ENCODE measurements around the gene NAV3. TPM values are rescaled to one million over a fixed set of nuclear protein-coding genes. Genes with fewer than 3 reads are reported as not detected.

The NAV3 gene
- total RNA-seq, 2 experiments from 2014 or later, result not detected

- Mint-ChIP-seq H3K27ac (no peak overlapping the region), H3K27me3 (no peaks in the 10 kb centered on the region), H3K4me3 (no peak overlapping the region), H3K36me3 (ENCODE audit: low read depth) (no peaks in the 10 kb centered on the region), H3K9me3 (peaks cover 6% of the 10 kb centered on the region), H3K4me1 (no peaks in the 10 kb centered on the region)
- ChIA-PET POLR2A (no interaction called here), CTCF (no interaction called here)
- no peak for DNase-seq
These were observed 119.2 kb downstream of the NAV3 start for GRCh38 chr12:77949943-77950342.

- no peak for DNase-seq
- ChIA-PET POLR2A (no interaction called here), CTCF (no interaction called here)
- no peaks in the 10 kb centered on the region for H3K36me3 Mint-ChIP-seq (ENCODE audit: low read depth)
- H3K4me1 Mint-ChIP-seq, result no peaks in the 10 kb centered on the region
- H3K27ac Mint-ChIP-seq, result no peak overlapping the region
- H3K27me3 Mint-ChIP-seq, result no peaks in the 10 kb centered on the region
- H3K9me3 Mint-ChIP-seq, result peaks cover 8% of the 10 kb centered on the region
- no peak overlapping the region for H3K4me3 Mint-ChIP-seq
These were observed 123.0 kb downstream of the NAV3 start for GRCh38 chr12:77953528-77954205.

GRCh38 chr12:77954206-77954555 lies 123.5 kb downstream of the NAV3 start:
- H3K27ac Mint-ChIP-seq, result no peak overlapping the region
- no peak for DNase-seq
- no peaks in the 10 kb centered on the region for H3K36me3 Mint-ChIP-seq (ENCODE audit: low read depth)
- no peaks in the 10 kb centered on the region for H3K27me3 Mint-ChIP-seq
- no peaks in the 10 kb centered on the region for H3K4me1 Mint-ChIP-seq
- POLR2A ChIA-PET, result no interaction called here
- no peak overlapping the region for H3K4me3 Mint-ChIP-seq
- peaks cover 8% of the 10 kb centered on the region for H3K9me3 Mint-ChIP-seq
- CTCF ChIA-PET, result no interaction called here

- no peak overlapping the region for H3K4me3 Mint-ChIP-seq
- no peaks in the 10 kb centered on the region for H3K36me3 Mint-ChIP-seq (ENCODE audit: low read depth)
- H3K27ac Mint-ChIP-seq, result no peak overlapping the region
- CTCF ChIA-PET, result no interaction called here
- H3K9me3 Mint-ChIP-seq, result peaks cover 11% of the 10 kb centered on the region
- H3K4me1 Mint-ChIP-seq, result no peaks in the 10 kb centered on the region
- POLR2A ChIA-PET, result no interaction called here
- H3K27me3 Mint-ChIP-seq, result no peaks in the 10 kb centered on the region
- no peak for DNase-seq
These were observed 126.4 kb downstream of the NAV3 start for GRCh38 chr12:77957062-77957461.

GRCh38 chr12:77963576-77964178 lies 133.0 kb downstream of the NAV3 start:
- CTCF ChIA-PET, result no interaction called here
- Mint-ChIP-seq H3K4me1 (no peaks in the 10 kb centered on the region), H3K27me3 (no peaks in the 10 kb centered on the region), H3K36me3 (ENCODE audit: low read depth) (no peaks in the 10 kb centered on the region), H3K27ac (no peak overlapping the region), H3K4me3 (no peak overlapping the region), H3K9me3 (peaks cover 8% of the 10 kb centered on the region)
- POLR2A ChIA-PET, result no interaction called here
- no peak for DNase-seq

- Mint-ChIP-seq H3K36me3 (ENCODE audit: low read depth) (no peaks in the 10 kb centered on the region), H3K4me1 (no peaks in the 10 kb centered on the region), H3K9me3 (peaks cover 6% of the 10 kb centered on the region), H3K27me3 (no peaks in the 10 kb centered on the region), H3K4me3 (no peak overlapping the region), H3K27ac (no peak overlapping the region)
- DNase-seq, result no peak
- ChIA-PET POLR2A (no interaction called here), CTCF (no interaction called here)
These were observed 135.1 kb downstream of the NAV3 start for GRCh38 chr12:77965790-77966189.

- POLR2A ChIA-PET, result no interaction called here
- Mint-ChIP-seq H3K4me1 (no peaks in the 10 kb centered on the region), H3K9me3 (no peaks in the 10 kb centered on the region)
These were observed 137.3 kb downstream of the NAV3 start for GRCh38 chr12:77968021-77968420.

GRCh38 chr12:77968571-77968970 lies 137.9 kb downstream of the NAV3 start:
- no peak for DNase-seq
- Mint-ChIP-seq H3K36me3 (ENCODE audit: low read depth) (no peaks in the 10 kb centered on the region), H3K27ac (no peak overlapping the region)

More at GRCh38 chr12:77968021-77968420, 137.3 kb downstream of the NAV3 start:
- Mint-ChIP-seq H3K27ac (no peak overlapping the region), H3K27me3 (no peaks in the 10 kb centered on the region), H3K36me3 (ENCODE audit: low read depth) (no peaks in the 10 kb centered on the region), H3K4me3 (no peak overlapping the region)
- CTCF ChIA-PET, result no interaction called here
- no peak for DNase-seq

GRCh38 chr12:77973579-77973978 lies 142.9 kb downstream of the NAV3 start:
- Mint-ChIP-seq H3K9me3 (peaks cover 12% of the 10 kb centered on the region), H3K27ac (no peak overlapping the region), H3K27me3 (no peaks in the 10 kb centered on the region), H3K4me3 (no peak overlapping the region), H3K4me1 (no peaks in the 10 kb centered on the region), H3K36me3 (ENCODE audit: low read depth) (no peaks in the 10 kb centered on the region)
- DNase-seq, result no peak
- ChIA-PET POLR2A (no interaction called here), CTCF (no interaction called here)

More at GRCh38 chr12:77968571-77968970, 137.9 kb downstream of the NAV3 start:
- Mint-ChIP-seq H3K4me3 (no peak overlapping the region), H3K27me3 (no peaks in the 10 kb centered on the region), H3K4me1 (no peaks in the 10 kb centered on the region), H3K9me3 (no peaks in the 10 kb centered on the region)
- POLR2A ChIA-PET, result no interaction called here
- CTCF ChIA-PET, result no interaction called here

- Mint-ChIP-seq H3K4me1 (no peaks in the 10 kb centered on the region), H3K9me3 (peaks cover 12% of the 10 kb centered on the region), H3K27ac (no peak overlapping the region), H3K27me3 (no peaks in the 10 kb centered on the region), H3K36me3 (ENCODE audit: low read depth) (no peaks in the 10 kb centered on the region), H3K4me3 (no peak overlapping the region)
- ChIA-PET POLR2A (no interaction called here), CTCF (no interaction called here)
- DNase-seq, result no peak
These were observed 144.0 kb downstream of the NAV3 start for GRCh38 chr12:77974645-77975044.

- H3K27ac Mint-ChIP-seq, result no peak overlapping the region
- DNase-seq, result no peak
- H3K27me3 Mint-ChIP-seq, result no peaks in the 10 kb centered on the region
- H3K36me3 Mint-ChIP-seq (ENCODE audit: low read depth), result no peaks in the 10 kb centered on the region
- ChIA-PET CTCF (no interaction called here), POLR2A (no interaction called here)
- H3K4me1 Mint-ChIP-seq, result no peaks in the 10 kb centered on the region
- H3K4me3 Mint-ChIP-seq, result no peak overlapping the region
- peaks cover 12% of the 10 kb centered on the region for H3K9me3 Mint-ChIP-seq
These were observed 149.0 kb downstream of the NAV3 start for GRCh38 chr12:77979597-77980250.

- POLR2A ChIA-PET, result no interaction called here
- no peak overlapping the region for H3K27ac Mint-ChIP-seq
- no peak overlapping the region for H3K4me3 Mint-ChIP-seq
- no peak for DNase-seq
- H3K9me3 Mint-ChIP-seq, result peaks cover 8% of the 10 kb centered on the region
- no peaks in the 10 kb centered on the region for H3K36me3 Mint-ChIP-seq (ENCODE audit: low read depth)
- H3K4me1 Mint-ChIP-seq, result no peaks in the 10 kb centered on the region
- H3K27me3 Mint-ChIP-seq, result no peaks in the 10 kb centered on the region
- CTCF ChIA-PET, result no interaction called here
These were observed 150.1 kb downstream of the NAV3 start for GRCh38 chr12:77980782-77981181.

GRCh38 chr12:77983859-77984258 lies 153.2 kb downstream of the NAV3 start:
- Mint-ChIP-seq H3K4me3 (no peak overlapping the region), H3K4me1 (no peaks in the 10 kb centered on the region), H3K27me3 (no peaks in the 10 kb centered on the region), H3K9me3 (no peaks in the 10 kb centered on the region), H3K27ac (no peak overlapping the region), H3K36me3 (ENCODE audit: low read depth) (no peaks in the 10 kb centered on the region)
- CTCF ChIA-PET, result no interaction called here
- POLR2A ChIA-PET, result no interaction called here
- no peak for DNase-seq

GRCh38 chr12:77992760-77993159 lies 162.1 kb downstream of the NAV3 start:
- DNase-seq, result no peak
- POLR2A ChIA-PET, result no interaction called here
- no peak overlapping the region for H3K27ac Mint-ChIP-seq
- CTCF ChIA-PET, result no interaction called here
- H3K4me1 Mint-ChIP-seq, result no peaks in the 10 kb centered on the region
- H3K36me3 Mint-ChIP-seq (ENCODE audit: low read depth), result no peaks in the 10 kb centered on the region
- H3K9me3 Mint-ChIP-seq, result peaks cover 3% of the 10 kb centered on the region
- H3K27me3 Mint-ChIP-seq, result no peaks in the 10 kb centered on the region
- H3K4me3 Mint-ChIP-seq, result no peak overlapping the region

All from activated CD4-positive, alpha-beta memory T cell treated with anti-CD3 and anti-CD28 coated beads, Interleukin-2, amount 10 ng/mL, durations not matched to agents 7 days and 5 days (primary cell).